Measurements from ENCODE around the gene PRRT1B. TPM values are rescaled to one million over a fixed set of nuclear protein-coding genes. Genes with fewer than 3 reads are reported as not detected.

PRRT1B gene
- total RNA-seq, 1 experiment from 2014 or later, result not detected

DNA sequence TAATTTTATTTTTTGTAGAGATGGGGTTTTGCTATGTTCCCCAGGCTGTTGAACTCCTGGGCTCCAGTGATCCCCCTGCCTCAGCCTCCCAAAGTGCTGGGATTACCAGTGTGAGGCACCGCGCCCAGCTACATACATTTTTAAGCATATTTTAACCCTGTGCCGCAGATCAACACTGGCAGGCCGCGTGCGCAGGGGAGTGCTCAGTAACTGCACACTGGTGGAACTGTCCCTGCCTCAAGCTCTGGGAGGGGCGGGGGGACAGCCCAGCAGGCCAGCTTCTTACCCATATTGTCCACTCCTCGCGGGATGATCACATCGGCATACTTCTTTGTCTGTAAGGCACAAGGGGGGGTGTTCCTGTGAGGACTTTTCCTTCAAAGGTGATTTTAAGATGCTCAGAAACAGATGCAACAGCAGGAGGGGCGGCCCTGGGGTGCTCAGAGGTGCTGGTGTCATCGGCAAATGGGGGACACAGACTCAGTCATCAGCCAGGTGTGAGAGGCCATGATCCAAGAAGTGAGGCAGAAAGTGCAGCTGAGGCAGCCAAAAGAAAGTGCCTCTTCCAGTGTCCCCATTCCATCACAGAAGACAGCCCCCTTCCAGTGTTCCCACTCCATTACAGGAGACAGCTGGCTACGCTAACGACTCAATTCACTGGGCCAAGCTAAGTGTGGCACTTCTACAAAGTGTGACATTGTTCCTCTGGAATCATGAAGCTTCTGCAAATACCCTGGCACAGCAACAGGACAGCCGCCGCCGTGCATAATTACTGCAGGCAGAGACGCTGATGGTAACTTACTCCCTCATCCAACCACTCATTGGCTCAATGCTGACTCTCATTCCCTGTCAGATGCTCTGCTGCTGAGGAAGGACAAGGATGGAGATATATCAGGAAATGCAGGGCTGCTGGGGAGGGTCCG, 19.4 kb upstream of the PRRT1B start:
- no TSS peak for BruUV-seq (replicated peaks)
- intact Hi-C loops (cut with micrococcal nuclease; ENCODE audit: unreplicated experiment), result no loop called here
- Histone ChIP-seq H3K9me3 (ENCODE audit: low read depth, low read length, poor library complexity, severe bottlenecking) (no peaks in the 10 kb centered on the region), H3K27me3 (replicated peaks; ENCODE audit: insufficient read depth, low read depth, low read length, poor library complexity) (no peaks in the 10 kb centered on the region), H3K36me3 (ENCODE audit: insufficient read depth, low read length, poor library complexity, severe bottlenecking) (peaks cover 75% of the 10 kb centered on the region), H3K4me3 (ENCODE audit: low read depth, low read length, poor library complexity, severe bottlenecking) (no peak overlapping the region), H3K27ac (ENCODE audit: low read depth, low read length, poor library complexity, severe bottlenecking) (no peak overlapping the region), H3K4me1 (ENCODE audit: insufficient read depth, low read length, poor library complexity, severe bottlenecking) (no peaks in the 10 kb centered on the region)
- DNase-seq (ENCODE audit: low spot score), result no peak
- ChIA-PET CTCF (no interaction called here), POLR2A (ENCODE audit: low non-redundant PET) (no interaction called here)
- TF ChIP-seq, protein P1, sequence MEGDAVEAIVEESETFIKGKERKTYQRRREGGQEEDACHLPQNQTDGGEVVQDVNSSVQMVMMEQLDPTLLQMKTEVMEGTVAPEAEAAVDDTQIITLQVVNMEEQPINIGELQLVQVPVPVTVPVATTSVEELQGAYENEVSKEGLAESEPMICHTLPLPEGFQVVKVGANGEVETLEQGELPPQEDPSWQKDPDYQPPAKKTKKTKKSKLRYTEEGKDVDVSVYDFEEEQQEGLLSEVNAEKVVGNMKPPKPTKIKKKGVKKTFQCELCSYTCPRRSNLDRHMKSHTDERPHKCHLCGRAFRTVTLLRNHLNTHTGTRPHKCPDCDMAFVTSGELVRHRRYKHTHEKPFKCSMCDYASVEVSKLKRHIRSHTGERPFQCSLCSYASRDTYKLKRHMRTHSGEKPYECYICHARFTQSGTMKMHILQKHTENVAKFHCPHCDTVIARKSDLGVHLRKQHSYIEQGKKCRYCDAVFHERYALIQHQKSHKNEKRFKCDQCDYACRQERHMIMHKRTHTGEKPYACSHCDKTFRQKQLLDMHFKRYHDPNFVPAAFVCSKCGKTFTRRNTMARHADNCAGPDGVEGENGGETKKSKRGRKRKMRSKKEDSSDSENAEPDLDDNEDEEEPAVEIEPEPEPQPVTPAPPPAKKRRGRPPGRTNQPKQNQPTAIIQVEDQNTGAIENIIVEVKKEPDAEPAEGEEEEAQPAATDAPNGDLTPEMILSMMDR (conservative IDR thresholded peaks at IDR 0.05; ENCODE audit: low read depth, low read length), result no peak
- TF ChIP-seq EZH2 (IDR thresholded peaks at IDR 0.05; ENCODE audit: borderline replicate concordance, low read depth, low read length, poor library complexity, severe bottlenecking), result no peak

DNA sequence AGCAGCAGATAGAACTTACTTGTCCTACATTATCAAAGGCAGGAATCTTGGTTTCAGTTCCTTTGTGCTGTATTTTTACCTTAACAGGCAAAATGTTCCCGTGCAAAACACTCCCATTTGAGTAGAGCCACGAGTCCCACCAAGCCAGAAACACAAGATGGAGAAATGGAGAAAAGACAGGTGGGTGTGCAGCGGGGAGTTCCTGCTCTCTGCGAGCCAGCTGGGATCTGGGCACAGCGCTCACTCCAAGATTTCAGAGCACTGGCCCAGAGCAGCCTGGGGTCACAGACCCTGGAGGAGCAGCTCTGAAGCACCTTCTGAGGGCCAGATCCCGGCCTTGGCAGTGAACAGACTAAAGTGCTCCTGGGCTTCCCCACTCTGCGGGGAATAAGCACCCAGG, 17.1 kb upstream of the PRRT1B start:
- H3K36me3 ChIP-seq (ENCODE audit: insufficient read depth, low read length, poor library complexity, severe bottlenecking), result peaks cover 56% of the 10 kb centered on the region
- no TSS peak for BruUV-seq (replicated peaks)
- no peak for TF ChIP-seq EZH2 (IDR thresholded peaks at IDR 0.05; ENCODE audit: borderline replicate concordance, low read depth, low read length, poor library complexity, severe bottlenecking)
- TF ChIP-seq, protein P1 (conservative IDR thresholded peaks at IDR 0.05; ENCODE audit: low read depth, low read length), result no peak
- H3K4me3 ChIP-seq (ENCODE audit: low read depth, low read length, poor library complexity, severe bottlenecking), result no peak overlapping the region
- H3K4me1 ChIP-seq (ENCODE audit: insufficient read depth, low read length, poor library complexity, severe bottlenecking), result peaks cover 4% of the 10 kb centered on the region
- intact Hi-C loops (cut with micrococcal nuclease; ENCODE audit: unreplicated experiment), result no loop called here
- no peak overlapping the region for H3K27ac ChIP-seq (ENCODE audit: low read depth, low read length, poor library complexity, severe bottlenecking)
- DNase-seq (ENCODE audit: low spot score), result no peak
- no peaks in the 10 kb centered on the region for H3K9me3 ChIP-seq (ENCODE audit: low read depth, low read length, poor library complexity, severe bottlenecking)
- CTCF ChIA-PET, result no interaction called here
- POLR2A ChIA-PET (ENCODE audit: low non-redundant PET), result no interaction called here
- no peaks in the 10 kb centered on the region for H3K27me3 ChIP-seq (replicated peaks; ENCODE audit: insufficient read depth, low read depth, low read length, poor library complexity)

DNA sequence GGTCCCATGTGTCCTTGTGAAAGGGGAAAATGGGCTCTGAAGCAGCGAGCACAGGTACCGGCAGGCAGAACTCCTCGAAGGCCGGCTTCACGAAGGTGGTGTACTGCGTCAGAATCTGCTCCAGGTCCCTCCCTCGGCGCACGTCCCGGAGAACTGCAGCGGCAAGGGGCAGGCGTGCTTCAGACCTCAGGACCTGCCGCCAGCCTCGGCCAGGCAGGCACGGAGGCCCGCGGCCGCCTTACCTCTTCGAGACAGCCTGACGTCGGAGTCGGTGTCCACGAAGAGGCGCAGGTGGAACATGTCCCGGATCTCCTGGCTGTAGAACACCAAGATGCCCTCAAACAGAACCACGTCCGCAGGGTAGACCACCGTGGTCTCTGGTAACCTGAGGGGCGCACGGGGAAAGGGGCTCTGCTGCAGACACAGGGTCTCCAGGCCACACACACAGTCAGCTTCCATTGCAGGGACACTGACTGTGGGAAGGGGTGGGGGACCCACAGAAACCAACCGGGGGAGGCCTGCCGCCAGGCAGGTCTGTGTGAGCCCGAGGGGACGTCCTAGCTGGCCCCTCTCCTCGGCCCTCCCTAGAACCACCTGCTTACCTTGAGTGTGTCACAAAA, 16.3 kb upstream of the PRRT1B start:
- CTCF ChIA-PET, result no interaction called here
- intact Hi-C loops (cut with micrococcal nuclease; ENCODE audit: unreplicated experiment), result no loop called here
- Histone ChIP-seq H3K4me1 (ENCODE audit: insufficient read depth, low read length, poor library complexity, severe bottlenecking) (peaks cover 4% of the 10 kb centered on the region), H3K4me3 (ENCODE audit: low read depth, low read length, poor library complexity, severe bottlenecking) (no peak overlapping the region), H3K27ac (ENCODE audit: low read depth, low read length, poor library complexity, severe bottlenecking) (no peak overlapping the region), H3K36me3 (ENCODE audit: insufficient read depth, low read length, poor library complexity, severe bottlenecking) (peaks cover 49% of the 10 kb centered on the region), H3K27me3 (replicated peaks; ENCODE audit: insufficient read depth, low read depth, low read length, poor library complexity) (no peaks in the 10 kb centered on the region), H3K9me3 (ENCODE audit: low read depth, low read length, poor library complexity, severe bottlenecking) (no peaks in the 10 kb centered on the region)
- no peak for DNase-seq (ENCODE audit: low spot score)
- POLR2A ChIA-PET (ENCODE audit: low non-redundant PET), result no interaction called here
- TF ChIP-seq EZH2 (IDR thresholded peaks at IDR 0.05; ENCODE audit: borderline replicate concordance, low read depth, low read length, poor library complexity, severe bottlenecking), result no peak
- TF ChIP-seq, protein P1 (conservative IDR thresholded peaks at IDR 0.05; ENCODE audit: low read depth, low read length), result no peak
- BruUV-seq (replicated peaks), result no TSS peak
